GM10266 (cell line): ENCODE data around the gene NDUFC1.

Source experiments
- DNase-seq: peaks from one replicate; pipeline ENCODE4 v3.0.0; 2012; ENCODE audit errors: extremely low spot score
- TF ChIP-seq, protein P1 (sequence below): IDR thresholded peaks from 2 replicates; pipeline ENCODE4 v1.5.1; 2012; ENCODE audit warnings: mild to moderate bottlenecking, low read depth; ENCODE audit not compliant: control insufficient read depth, insufficient read depth; ENCODE audit errors: missing control alignments

The NDUFC1 gene

DNA sequence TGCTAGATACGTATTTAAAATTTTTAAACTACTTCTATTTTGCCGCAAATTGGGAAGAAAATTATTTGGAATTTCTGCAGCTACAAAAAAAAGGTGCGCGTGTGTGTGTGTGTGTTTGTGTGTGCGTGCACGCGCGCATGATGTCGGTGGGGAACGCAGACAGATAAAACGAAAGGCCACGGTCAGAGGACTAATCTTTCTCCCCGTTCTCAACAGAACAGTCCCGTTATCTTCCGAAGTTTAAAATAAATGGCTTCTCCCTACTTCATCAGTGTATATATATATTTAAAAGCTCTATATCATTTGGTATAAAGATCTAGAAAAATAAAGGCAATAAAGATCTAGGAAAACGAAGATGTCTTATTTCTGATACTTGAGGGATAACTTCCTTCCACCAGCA lies 23.8 kb downstream of the NDUFC1 start:
- TF ChIP-seq, protein P1, sequence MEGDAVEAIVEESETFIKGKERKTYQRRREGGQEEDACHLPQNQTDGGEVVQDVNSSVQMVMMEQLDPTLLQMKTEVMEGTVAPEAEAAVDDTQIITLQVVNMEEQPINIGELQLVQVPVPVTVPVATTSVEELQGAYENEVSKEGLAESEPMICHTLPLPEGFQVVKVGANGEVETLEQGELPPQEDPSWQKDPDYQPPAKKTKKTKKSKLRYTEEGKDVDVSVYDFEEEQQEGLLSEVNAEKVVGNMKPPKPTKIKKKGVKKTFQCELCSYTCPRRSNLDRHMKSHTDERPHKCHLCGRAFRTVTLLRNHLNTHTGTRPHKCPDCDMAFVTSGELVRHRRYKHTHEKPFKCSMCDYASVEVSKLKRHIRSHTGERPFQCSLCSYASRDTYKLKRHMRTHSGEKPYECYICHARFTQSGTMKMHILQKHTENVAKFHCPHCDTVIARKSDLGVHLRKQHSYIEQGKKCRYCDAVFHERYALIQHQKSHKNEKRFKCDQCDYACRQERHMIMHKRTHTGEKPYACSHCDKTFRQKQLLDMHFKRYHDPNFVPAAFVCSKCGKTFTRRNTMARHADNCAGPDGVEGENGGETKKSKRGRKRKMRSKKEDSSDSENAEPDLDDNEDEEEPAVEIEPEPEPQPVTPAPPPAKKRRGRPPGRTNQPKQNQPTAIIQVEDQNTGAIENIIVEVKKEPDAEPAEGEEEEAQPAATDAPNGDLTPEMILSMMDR: no peak
- DNase-seq: no peak

DNA sequence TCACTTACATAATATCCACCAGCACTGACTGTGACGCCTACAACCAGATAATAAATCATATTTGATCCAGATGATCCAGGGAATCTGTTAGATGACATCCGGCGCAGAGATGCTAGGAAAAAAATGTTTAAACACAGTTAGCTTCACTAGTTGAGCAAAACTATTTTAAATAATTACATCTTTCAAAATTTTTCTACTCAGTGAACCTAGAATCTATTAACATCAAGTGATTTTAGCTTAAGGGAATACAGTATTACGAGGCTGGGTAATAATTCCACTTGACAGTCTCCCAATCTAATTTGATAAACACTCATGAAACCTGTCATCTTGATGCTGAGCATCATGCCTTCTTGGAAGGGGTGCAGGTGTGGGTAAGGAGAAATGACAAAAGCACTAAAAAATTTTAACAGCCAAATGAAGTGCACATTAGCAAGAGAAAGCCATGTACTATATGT lies 27.0 kb downstream of the NDUFC1 start:
- DNase-seq: no peak
- TF ChIP-seq, protein P1: no peak

DNA sequence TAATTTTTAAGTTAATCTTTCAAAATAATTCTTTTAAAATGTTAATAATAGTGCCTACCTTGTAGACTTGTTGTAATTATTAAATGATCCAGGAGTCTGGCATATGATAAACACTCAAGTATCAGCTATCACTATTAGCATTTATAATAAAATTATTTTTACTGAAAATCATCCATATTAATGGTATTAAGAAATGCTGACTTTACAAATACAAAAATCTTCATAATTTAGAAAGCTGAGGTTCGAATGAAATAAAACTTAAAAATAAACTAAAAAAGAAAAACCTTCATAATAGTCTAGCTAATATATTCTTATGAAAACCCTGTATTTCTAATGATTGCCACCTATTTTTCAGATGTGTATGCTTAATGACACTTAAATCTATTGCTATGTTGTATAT lies 27.5 kb downstream of the NDUFC1 start:
- TF ChIP-seq, protein P1: no peak
- DNase-seq: no peak

DNA sequence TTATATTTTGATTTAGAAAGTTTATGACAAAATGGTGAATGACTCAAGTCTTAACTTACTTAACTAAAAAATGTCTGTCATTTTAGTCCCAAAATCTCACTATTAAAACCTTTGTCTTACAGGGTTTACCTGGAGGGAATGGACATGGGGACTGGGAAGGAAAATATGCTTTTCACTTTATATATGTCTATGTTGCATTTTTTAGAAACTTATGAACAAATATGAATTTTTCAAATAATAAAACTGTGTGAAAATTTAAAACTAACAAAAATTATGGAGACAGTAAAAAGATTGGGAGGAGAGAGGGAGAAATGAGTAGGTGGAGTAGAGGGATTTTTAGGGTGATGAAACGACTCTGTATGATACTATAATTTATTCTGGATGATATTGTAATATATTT lies 28.4 kb downstream of the NDUFC1 start:
- DNase-seq: no peak
- TF ChIP-seq, protein P1: no peak

DNA sequence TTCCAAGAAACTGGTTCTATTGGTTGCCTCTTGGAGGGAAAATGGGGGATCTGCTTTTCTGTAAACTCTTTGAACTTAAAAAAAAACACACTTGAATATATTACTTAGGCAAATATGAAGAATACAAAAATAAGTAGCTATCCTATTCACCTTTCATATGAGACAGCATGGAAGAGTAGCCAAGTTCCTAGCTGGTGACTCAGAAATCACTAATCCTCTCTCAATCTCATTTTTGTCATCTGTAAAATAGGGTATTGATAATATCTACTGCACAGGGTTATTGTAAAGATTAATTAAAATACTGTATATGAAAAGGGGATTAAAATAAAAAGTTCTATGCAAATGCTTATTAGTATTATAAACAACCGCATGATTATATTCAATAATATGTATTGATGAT lies 35.0 kb downstream of the NDUFC1 start:
- TF ChIP-seq, protein P1: no peak
- no peak for DNase-seq

DNA sequence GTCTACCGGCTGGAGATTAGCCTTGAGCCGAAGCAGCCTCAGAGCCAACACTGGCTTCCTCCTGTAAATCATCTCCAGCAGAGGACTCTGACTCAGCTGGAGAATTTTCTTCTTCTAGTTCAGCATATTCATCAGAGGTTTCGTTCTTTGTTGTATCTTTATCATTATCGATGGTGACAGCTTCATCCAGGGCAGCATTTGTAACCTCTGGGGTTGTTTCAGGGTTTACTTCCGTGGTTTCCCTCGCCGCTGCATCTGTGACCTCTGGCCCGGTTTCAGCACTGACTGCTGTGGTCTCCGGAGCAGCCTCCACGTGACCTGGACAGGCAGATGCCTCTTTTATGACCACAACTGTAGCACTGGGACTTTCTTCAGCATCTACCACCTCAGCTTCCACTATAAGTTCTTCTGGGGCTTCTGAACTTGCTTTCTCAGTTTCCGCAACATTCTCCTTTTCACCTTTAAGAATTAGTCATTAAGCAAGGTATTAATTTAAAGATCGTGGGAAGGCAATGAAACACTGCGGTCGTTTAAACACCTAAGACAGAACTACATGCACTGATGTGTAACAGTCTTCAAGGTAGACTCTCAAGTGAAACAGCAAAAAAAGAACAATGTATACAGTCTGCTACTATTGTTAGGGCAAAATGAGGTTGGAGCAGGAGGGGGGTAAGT lies 35.6 kb downstream of the NDUFC1 start:
- peak; percentile 88 for DNase-seq
- TF ChIP-seq, protein P1: no peak

DNA sequence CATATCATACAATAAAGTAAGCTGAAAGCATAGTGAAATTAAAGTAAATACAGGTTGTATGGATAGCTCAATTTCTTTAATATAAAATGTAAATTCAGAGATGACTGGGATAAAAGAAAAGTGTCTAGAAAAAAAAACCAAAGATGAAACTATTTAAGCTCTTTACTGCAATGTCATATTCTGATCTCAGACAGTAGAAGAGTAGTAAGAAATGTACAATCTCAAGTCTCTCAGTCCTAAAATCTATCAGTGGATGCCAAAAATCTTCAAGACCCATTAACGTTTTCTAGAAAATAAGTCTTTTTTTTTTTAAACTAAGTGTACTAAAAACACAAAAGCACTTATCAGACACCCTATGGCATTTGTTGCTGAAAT lies 36.1 kb downstream of the NDUFC1 start:
- TF ChIP-seq, protein P1: no peak
- DNase-seq: no peak
